ENCODE data around the gene RGS12.
A peak's percentile ranks its signal among the peaks of the same experiment; 100 is the strongest.
"Not testable (repeated sequence)": the region's sequence is repeated elsewhere in the genome, so short reads cannot be mapped to it uniquely, and the experiment has no call there.

Gene RGS12

DNA sequence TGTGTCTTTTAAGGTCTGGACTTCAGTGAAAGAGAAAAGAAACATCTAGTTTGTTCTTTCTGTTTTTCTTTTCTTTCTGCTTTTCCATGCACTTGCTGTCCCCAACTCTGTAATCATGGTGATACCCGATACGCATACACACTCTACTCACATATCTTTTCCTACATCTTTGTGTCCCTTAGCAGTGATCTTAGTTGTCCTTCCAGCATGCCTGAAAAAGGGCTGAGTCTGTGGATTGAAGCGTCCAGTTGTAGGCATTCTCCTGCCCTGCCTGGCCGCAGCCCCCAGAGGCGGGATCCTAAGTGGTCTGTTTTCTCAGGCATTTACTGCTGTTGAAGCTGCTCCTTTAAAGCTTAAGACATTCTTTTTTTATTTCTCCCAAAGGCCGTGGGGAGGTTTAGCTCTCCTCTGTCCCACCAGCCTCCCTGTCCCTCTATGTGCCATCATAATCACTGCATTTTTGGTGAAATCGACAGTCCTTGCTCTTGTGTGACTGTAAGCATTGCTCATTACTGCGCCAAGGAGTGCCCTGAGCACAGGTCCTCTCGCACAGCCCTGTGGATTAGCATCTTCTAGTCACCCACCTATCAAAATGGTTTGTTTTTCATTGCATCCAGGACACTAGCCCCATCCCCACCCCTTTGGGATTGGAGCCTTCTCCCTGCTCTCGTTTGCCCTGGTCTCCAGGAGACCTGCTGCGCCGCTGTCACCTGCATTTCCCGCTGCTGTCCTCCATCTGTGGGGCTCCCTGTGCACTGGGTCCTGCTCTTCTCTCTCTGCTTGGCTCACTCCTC lies 4.4 kb downstream of the RGS12 start:
- DNase-seq: peak; percentile 42

- no peak for DNase-seq
These were observed 6.5 kb downstream of the RGS12 start for GRCh38 chr4:3299122-3299975.

GRCh38 chr4:3299976-3300671 lies 7.3 kb downstream of the RGS12 start:
- no peak for DNase-seq

DNA sequence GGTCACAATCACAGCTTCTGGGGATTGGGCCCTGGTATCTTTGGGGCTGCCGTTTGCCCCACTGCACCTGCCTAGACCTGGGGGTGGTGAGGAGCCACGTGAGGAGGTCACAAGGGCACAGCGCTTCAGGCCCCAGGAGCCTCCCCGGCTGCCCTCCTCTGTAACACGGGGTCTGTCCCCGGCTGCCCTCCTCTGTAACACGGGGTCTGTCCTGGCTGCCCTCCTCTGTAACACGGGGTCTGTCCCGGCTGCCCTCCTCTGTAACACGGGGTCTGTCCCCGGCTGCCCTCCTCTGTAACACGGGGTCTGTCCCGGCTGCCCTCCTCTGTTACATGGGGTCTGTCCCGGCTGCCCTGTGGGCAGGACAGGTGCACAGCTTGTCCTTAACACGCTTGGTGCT lies 8.1 kb downstream of the RGS12 start:
- not testable (repeated sequence) for DNase-seq

GRCh38 chr4:3301450-3302172 lies 8.8 kb downstream of the RGS12 start:
- no peak for DNase-seq

DNA sequence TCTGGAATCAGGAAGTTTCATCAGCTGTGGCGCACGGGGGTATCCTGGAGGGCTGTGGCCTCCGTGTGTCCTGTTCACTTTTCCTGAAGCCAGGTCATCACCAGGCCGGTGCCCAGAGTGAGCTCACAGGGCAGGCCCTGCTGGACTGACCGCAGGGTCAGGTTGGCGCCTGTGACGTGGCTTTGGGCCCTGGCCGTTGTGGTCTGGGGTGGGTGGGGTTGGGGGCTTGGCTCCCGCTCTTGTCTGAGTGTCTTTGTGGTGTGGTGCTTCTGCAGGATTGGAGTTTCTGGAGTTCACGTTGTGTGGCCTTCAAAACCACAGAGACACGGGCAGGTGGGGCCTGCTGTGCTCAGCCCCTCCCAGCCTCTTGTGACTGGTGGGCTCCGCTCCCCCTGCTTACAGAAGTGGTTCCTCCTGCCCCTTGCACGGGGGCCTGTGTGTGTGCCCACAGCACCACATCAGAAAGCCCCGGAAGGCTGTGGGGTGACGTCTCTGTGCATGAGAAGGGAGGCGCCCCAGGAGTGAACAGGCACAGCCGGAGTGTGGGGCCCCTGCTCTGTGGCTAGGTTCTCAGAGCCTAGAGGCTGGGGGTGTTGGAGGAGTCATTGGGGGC lies 9.5 kb downstream of the RGS12 start:
- DNase-seq: peak; percentile 85

- DNase-seq: no peak
These were observed 10.2 kb downstream of the RGS12 start for GRCh38 chr4:3302786-3303564.

DNA sequence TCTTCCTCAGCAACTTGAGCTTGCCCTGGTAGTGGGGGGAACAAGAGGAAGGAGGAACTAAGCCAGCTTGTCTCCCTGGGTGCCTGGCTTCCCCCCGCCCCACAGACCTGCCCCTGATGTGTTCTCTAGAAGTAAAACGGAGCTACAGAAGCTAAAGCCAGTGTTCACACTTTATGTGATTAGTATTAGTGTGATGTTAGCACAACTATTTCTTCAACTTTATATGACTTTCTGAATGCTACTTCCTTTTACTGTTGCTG lies 10.7 kb downstream of the RGS12 start:
- no peak for DNase-seq

GRCh38 chr4:3303923-3304710 lies 11.3 kb downstream of the RGS12 start:
- DNase-seq: no peak

DNA sequence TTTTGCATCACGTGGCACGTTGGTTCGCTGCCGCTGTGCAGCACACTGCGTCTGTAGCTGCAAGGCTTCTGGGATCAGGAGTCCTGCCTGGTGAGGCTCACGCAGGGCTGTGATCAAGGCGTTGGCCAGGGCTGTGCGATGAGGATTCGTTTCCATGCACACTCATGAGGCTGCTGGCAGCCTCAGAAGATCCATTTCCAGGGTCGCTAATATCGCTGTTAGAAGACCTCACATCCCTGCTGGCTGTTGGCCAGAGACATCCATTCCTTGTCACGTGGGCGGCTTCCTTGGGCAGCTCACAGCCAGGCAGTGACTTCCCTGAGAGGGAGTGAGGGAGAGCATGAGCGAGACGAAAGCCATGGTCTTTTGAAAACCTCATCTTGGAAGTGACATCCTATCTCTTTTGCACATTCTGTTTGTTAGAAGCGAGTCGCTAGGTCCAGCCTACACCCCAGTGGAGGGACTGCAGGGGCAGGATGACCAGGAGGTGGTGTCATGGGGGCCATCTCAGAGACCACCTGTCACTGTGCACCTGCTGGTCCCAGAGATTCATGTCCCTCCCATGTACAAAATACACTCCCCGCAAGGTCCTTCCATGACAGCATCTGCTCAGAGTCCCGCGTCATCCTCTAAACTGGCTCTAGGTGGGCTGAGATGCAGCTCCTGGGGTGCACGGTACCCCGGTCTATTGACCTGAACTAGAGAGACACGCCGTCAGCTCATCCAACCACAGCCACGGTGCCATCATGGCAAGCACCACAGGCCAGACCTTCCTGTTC lies 12.2 kb downstream of the RGS12 start:
- DNase-seq: no peak

GRCh38 chr4:3305610-3306371 lies 13.0 kb downstream of the RGS12 start:
- no peak for DNase-seq

GRCh38 chr4:3306450-3306849 lies 13.6 kb downstream of the RGS12 start:
- DNase-seq: no peak

DNA sequence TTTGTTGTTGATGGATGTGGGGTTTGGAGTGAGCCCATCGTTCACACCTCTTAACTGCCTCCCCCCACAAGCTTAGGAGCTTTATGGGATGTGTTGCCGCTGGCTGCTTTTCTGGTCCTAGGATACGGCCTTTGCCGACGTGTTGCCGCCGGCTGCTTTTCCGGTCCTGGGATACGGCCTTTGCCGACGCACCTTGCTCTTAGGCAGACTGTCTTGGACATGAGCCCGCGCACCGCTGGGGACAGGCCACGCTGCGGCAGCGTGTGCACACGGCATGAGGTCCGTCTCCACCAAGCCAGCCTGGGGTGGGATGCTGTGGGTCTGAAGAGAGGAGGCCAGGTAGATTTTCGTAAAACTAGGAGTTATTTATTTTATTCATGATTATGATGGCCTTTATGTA lies 14.2 kb downstream of the RGS12 start:
- no peak for DNase-seq

DNA sequence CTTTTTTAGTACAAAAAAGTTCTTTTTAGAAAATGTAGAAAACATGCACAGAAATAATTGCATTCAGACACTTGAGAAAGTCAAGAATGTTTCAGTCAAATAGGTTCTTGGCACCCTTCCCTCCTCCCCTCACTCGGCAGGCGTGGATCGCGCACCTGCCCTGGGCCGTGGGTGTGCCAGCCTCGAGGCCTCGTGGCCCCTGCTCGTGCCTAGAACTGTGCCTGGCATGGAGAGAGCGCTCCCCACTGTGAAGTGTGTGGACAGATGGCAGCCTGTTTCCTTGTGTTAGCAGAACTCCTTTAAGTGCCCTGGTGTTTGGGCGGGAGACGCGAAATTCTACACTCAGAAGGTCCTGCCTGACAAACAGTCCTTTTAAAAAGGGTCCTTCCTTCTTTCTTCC lies 14.7 kb downstream of the RGS12 start:
- DNase-seq: no peak

- DNase-seq: no peak
These were observed 15.2 kb downstream of the RGS12 start for GRCh38 chr4:3307891-3308575.

- no peak for DNase-seq
These were observed 15.9 kb downstream of the RGS12 start for GRCh38 chr4:3308691-3309090.

- no peak for DNase-seq
These were observed 17.7 kb downstream of the RGS12 start for GRCh38 chr4:3310301-3311094.

DNA sequence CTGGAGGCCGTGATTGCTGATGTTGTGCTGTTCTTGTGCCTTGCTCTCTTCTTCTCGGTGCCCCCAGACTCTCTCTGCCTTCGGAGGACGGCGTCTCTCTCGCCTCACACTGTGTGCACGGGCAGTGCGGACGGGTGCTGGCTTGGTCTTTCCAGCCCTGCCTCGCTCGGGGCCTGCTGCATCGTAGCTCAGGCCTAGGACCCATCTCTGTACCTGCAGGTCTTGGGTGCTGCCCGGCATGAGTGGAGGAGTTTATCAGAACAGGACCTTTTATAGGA lies 18.2 kb downstream of the RGS12 start:
- DNase-seq: no peak

Data from activated CD8-positive, alpha-beta memory T cell treated with anti-CD3 and anti-CD28 coated beads for 24 hours (primary cell).